KOPT-K1 (cell line): ENCODE measurements around the gene HOGA1.

Experiments
- H3K27ac ChIP-seq: fragments of 200-600 bp; sonication (generic); 2 replicates; pipeline ENCODE4 v1.5.1; 2016; ENCODE audit warnings: antibody characterized with exemption, mild to moderate bottlenecking, low read depth, low read length; ENCODE audit not compliant: poor library complexity, severe bottlenecking
- H3K36me3 ChIP-seq: fragments of 200-600 bp; sonication (generic); 2 replicates; pipeline ENCODE4 v1.5.1; 2017; ENCODE audit warnings: antibody characterized with exemption, mild to moderate bottlenecking, low read length, moderate library complexity; ENCODE audit not compliant: insufficient read depth
- H3K9me3 ChIP-seq: fragments of 200-600 bp; sonication (generic); 2 replicates; pipeline ENCODE4 v1.5.1; 2017; ENCODE audit warnings: antibody characterized with exemption, low read length, mild to moderate bottlenecking; ENCODE audit not compliant: insufficient read depth, poor library complexity, severe bottlenecking

HOGA1 gene

GRCh38 chr10:97601268-97602215, 17.4 kb downstream of the HOGA1 start:
- H3K27ac ChIP-seq, result no peak overlapping the region
- H3K9me3 ChIP-seq, result no peaks in the 10 kb centered on the region
- H3K36me3 ChIP-seq, result no peaks in the 10 kb centered on the region

DNA sequence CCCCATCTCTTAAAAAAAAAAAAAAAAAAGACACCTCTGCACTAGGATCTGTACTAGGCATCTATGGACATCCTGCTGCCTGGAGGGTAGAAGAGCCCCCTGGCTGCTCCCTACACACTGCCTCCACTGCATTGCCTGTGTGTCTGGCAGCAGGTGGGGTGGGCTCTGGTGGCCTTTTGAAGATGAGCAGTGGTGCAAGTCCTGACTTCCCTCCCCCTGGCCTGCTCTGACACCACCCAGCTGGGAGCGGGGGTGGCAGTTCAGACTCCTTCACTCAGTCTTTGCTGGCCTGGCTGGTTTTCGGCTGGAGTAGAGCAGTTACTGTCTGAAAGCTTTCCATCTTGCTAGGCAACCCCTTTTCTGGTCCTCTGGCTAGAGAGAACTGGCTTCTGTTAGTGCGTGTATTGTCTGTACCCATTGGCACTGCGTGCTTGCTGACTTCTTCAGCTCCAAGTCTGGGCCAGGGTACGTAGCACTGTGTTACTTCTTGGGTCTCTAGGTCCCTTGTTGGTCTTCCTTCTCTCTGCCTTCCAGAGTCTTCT, 23.0 kb downstream of the HOGA1 start:
- Histone ChIP-seq H3K9me3 (no peaks in the 10 kb centered on the region), H3K27ac (no peak overlapping the region), H3K36me3 (no peaks in the 10 kb centered on the region)

DNA sequence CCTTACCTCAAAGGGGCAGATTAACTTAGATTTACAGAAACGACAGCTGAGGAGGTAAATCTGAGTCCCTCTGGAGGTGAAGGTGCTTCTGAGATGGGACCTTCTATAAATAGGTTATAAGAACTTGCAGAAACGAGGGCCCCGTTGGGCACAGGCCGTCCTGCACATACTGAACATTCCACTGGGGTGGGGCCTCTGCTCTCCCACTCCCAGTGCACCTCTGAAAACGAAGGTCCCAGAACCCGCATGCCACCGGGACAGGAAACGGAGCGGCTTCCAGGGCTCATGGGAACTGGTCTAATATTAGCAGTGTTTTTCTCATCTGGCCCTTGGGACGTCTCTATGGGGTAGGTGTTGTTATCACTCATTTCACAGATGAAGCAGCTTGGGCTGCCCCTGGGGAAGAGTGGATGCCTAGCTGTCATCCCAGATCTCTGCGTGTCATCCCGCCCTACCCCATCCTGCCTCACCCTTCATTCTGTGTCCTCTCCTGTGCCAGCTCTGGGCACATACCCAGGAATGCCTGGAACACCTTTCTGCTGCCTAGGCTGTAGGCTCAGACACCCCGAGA, 24.9 kb downstream of the HOGA1 start:
- H3K27ac ChIP-seq, result no peak overlapping the region
- H3K9me3 ChIP-seq, result no peaks in the 10 kb centered on the region
- no peaks in the 10 kb centered on the region for H3K36me3 ChIP-seq

- Histone ChIP-seq H3K9me3 (no peaks in the 10 kb centered on the region), H3K27ac (no peak overlapping the region), H3K36me3 (no peaks in the 10 kb centered on the region)
Observed at GRCh38 chr10:97611473-97611872, 27.3 kb downstream of the HOGA1 start.

DNA sequence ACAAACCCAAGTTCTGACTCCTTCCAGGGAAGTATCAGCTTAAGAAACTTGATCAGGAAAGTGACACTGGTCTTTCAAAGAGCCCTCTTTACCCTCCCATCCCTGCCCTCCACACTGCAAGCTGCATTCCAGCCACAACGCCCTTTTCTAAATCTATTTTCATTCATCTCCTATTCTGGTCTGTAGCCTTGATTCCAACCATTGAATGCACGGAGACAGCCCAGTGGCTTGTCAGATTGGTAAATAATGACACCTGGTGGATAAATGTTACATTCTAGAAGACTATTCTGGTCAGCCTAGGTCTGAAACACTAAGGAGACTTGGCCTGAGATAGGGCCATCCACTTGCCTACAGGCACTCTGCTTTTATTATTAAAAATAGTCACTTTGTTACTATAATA, 28.2 kb downstream of the HOGA1 start:
- no peaks in the 10 kb centered on the region for H3K9me3 ChIP-seq
- no peaks in the 10 kb centered on the region for H3K36me3 ChIP-seq
- H3K27ac ChIP-seq, result no peak overlapping the region

DNA sequence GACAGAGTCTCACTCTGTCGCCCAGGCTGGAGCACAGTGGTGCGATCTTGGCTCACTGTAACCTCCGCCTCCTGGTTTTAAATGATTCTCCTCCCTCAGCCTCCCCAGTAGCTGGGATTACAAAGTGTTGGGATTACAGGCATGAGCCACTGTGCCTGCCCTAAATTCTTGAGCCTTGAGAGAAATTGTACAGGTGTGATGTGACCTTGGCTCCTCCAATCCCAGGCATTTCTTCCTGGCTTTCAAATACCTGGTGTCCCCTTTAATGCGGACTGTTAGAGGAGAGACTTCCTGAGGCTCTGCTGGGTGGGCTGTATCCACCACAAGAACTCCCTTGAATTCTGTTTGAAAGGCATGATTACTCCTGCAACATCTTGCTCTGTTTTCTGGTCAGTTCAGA, 34.1 kb downstream of the HOGA1 start:
- H3K27ac ChIP-seq, result no peak overlapping the region
- no peaks in the 10 kb centered on the region for H3K9me3 ChIP-seq
- no peaks in the 10 kb centered on the region for H3K36me3 ChIP-seq

GRCh38 chr10:97618733-97619132, 34.5 kb downstream of the HOGA1 start:
- H3K9me3 ChIP-seq, result no peaks in the 10 kb centered on the region
- H3K27ac ChIP-seq, result no peak overlapping the region

DNA sequence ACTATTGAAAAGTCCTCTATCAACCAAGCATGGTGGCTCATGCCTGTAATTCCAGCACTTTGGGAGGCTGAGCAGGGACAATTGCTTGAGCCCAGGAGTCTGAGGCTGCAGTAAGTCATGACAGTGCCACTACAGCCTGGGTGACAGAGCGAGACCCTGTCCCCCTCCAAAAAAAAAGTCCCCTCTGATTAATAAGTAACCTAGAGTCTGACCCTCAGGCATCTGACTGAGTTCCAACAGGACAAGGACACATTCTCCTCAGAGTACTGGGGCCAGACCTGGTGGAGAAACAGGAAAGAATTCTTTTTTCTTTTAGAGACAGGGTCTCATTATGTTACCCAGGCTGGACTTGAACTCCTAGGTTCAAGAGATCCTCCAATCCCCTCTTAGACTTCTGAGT, 39.1 kb downstream of the HOGA1 start:
- H3K27ac ChIP-seq, result no peak overlapping the region
- no peaks in the 10 kb centered on the region for H3K9me3 ChIP-seq
- no peaks in the 10 kb centered on the region for H3K36me3 ChIP-seq

More at GRCh38 chr10:97618733-97619132, 34.5 kb downstream of the HOGA1 start:
- H3K36me3 ChIP-seq, result no peaks in the 10 kb centered on the region

DNA sequence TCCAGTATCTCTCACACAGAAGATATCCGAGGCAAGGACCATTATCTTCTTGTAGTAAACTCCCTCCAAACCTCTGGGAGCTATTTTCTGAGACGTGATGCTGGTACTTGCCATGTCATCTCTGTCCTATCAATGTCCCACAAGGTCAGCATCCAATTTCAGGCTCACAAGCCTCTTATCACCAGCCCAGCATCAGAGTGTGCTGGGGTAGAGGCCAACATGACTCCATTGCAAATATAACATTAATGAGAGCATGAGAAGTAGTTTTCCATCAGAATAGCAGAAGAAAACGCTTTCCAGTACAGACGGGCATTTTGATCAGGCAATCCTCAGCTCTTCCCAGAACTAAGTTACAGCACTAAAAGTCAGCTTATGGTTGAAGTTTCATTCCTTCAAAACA, 43.5 kb downstream of the HOGA1 start:
- H3K27ac ChIP-seq, result no peak overlapping the region

GRCh38 chr10:97628228-97628627, 44.0 kb downstream of the HOGA1 start:
- no peak overlapping the region for H3K27ac ChIP-seq
- no peaks in the 10 kb centered on the region for H3K9me3 ChIP-seq
- no peaks in the 10 kb centered on the region for H3K36me3 ChIP-seq

More for the DNA sequence above, 43.5 kb downstream of the HOGA1 start:
- Histone ChIP-seq H3K36me3 (no peaks in the 10 kb centered on the region), H3K9me3 (no peaks in the 10 kb centered on the region)

DNA sequence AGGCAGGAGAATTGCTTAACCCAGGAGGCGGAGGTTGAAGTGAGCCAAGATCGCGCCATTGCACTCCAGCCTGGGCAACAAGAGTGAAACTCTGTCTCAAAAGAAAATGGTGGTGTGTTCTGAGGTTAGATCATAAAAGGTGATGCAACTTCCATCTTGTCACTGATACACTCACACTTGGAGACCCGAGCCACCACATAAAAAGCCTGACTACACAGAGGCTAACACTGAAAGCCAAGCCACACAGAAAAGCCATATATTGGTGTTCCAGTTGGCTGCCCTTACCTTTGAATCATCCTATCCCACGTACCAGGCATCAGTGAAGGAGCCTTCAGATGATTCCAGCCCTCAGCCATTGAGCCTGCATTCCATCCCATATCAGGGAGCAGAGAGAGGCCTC, 45.1 kb downstream of the HOGA1 start:
- Histone ChIP-seq H3K27ac (no peak overlapping the region), H3K36me3 (no peaks in the 10 kb centered on the region), H3K9me3 (no peaks in the 10 kb centered on the region)

GRCh38 chr10:97631098-97631497, 46.9 kb downstream of the HOGA1 start:
- H3K27ac ChIP-seq, result no peak overlapping the region
- H3K9me3 ChIP-seq, result no peaks in the 10 kb centered on the region
- no peaks in the 10 kb centered on the region for H3K36me3 ChIP-seq

DNA sequence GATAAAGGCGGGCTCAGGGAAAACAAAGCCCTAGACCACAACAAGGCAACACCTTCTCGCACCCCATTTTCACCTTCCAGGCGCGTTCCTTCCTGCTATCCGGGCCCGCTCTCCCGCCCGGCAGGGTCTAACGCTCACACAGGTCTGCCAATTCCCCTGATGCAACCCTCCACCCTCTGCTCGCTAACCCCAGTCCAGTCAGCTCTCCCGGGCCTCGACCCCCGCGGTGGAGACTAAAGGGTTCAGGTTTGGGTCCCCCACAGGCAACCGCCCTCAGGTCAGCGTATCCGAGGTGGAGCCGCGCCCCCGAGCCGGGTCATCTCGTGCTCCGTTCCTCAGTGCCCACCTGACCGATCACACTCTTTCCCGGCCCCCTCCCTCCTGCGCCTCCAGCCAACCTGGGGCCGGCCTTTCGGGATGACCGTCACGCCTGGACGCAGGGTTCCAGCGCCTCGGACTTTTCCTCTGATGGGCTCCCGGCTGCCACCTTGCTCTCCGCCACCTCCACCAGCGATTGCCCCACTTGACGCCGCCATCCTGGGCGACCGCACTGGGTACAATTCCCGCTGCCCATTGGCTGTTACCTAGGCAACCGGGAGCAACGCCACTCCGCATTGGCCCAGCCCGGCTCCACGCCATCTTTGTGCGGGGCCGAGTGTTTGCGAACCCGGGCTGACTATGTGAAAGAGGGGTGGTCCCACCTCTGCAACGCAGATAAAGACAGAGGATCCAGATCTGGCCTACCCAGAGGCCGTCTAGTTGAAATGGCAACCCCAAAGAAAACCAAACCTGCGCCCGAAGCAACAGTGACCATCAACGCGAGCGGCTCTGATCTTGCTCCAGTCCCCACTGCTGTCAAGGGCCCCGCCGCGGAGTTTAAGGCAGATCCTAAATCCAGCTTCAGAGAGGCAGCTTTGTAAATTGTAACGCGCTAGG, 49.0 kb downstream of the HOGA1 start, which contains the start of gene MORN4:
Gene MORN4, minus strand, starts transcription at position 552 of the 936 bp plus-strand sequence. CDS start 13,847 bp downstream, outside the sequence.
- Histone ChIP-seq H3K9me3 (no peaks in the 10 kb centered on the region), H3K36me3 (no peaks in the 10 kb centered on the region), H3K27ac (no peak within 1 kb of the TSS)

DNA sequence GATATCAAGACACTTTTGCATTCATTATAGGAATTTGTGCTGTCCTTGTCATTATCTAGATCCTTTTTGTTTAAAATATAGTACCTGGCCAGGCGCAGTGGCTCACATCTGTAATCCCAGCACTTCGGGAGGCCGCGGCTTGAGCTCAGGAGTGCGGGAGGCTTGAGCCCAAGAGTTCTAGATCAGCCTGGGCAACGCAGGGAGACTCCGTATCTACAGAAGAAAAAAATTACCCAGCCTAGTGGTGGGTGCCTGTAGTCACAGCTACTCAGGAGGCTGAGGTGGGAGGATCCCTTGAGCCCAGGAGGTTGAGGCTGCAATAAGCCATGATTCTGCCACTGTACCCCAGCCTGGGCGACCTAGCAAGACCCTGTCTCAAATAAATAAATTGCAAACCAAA, 49.7 kb downstream of the HOGA1 start:
- H3K27ac ChIP-seq, result no peak overlapping the region
- H3K36me3 ChIP-seq, result no peaks in the 10 kb centered on the region
- H3K9me3 ChIP-seq, result no peaks in the 10 kb centered on the region

- Histone ChIP-seq H3K36me3 (no peaks in the 10 kb centered on the region), H3K27ac (no peak overlapping the region), H3K9me3 (no peaks in the 10 kb centered on the region)
Observed at GRCh38 chr10:97635577-97635976, 51.4 kb downstream of the HOGA1 start.
